ENCODE measurements around the gene MTCL3.

Gene MTCL3

GRCh38 chr6:127434651-127435050 is 84.5 kb downstream of the MTCL3 start:
- intact Hi-C loops (cut with micrococcal nuclease; ENCODE audit: unreplicated experiment): no loop called here
- DNase-seq (ENCODE audit: low spot score) (no peak), ATAC-seq (no peak), FAIRE-seq (no peak)
- ChIA-PET POLR2A (no interaction called here), CTCF (ENCODE audit: low intra/inter-chr PET ratio, low total read pairs) (no interaction called here)
- Histone ChIP-seq H3K4me2 (ENCODE audit: low read depth, low read length) (no peak overlapping the region), H2AFZ (ENCODE audit: low read length) (no peak overlapping the region), H3K27ac (ENCODE audit: extremely low read length, insufficient read depth, low read length) (no peak overlapping the region), H3K27me3 (ENCODE audit: control insufficient read depth in 1 of 2, insufficient read depth in 2 of 2, low read length in 2 of 2) (no peaks in the 10 kb centered on the region), H3K79me2 (ENCODE audit: insufficient read depth, low read length) (no peaks in the 10 kb centered on the region), H3K4me3 (replicated peaks in 1 of 3; ENCODE audit: insufficient read depth in 1 of 3, low read depth in 2 of 3, low read length in 3 of 3) (no peak overlapping the region), H4K20me1 (ENCODE audit: insufficient read depth, low read length) (no peaks in the 10 kb centered on the region), H3K36me3 (replicated peaks in 1 of 2; ENCODE audit: control insufficient read depth in 1 of 2, insufficient read depth in 2 of 2, low read length in 2 of 2) (no peaks in the 10 kb centered on the region), H3K9me3 (ENCODE audit: low read length) (no peaks in the 10 kb centered on the region), H3K9ac (ENCODE audit: insufficient read depth, low read depth, low read length) (no peak overlapping the region), H3K4me1 (ENCODE audit: insufficient read depth, low read length) (no peaks in the 10 kb centered on the region)
- BruUV-seq (replicated peaks): no TSS peak
- in situ Hi-C loops (cut with HindIII; ENCODE audit: extremely low pct_ligation_motif_present, low pct_unique_long_range_greater_than_20kb): no loop called here
- TF ChIP-seq NFYB (CRISPR knock-in tag; IDR thresholded peaks at IDR 0.05): no peak
- TF ChIP-seq DMTF1 (CRISPR knock-in tag; IDR thresholded peaks at IDR 0.05): no peak
- no peak for TF ChIP-seq ZNF558 (CRISPR knock-in tag; IDR thresholded peaks at IDR 0.05; ENCODE audit: borderline replicate concordance)
- no peak for TF ChIP-seq ZNF703 (CRISPR knock-in tag; IDR thresholded peaks at IDR 0.05; ENCODE audit: borderline replicate concordance)
- no peak for TF ChIP-seq ZNF891 (CRISPR knock-in tag; IDR thresholded peaks at IDR 0.05)
- no peak for TF ChIP-seq POLR2A (IDR thresholded peaks at IDR 0.05; ENCODE audit: insufficient read depth in 1 of 2, low read depth in 2 of 2, low read length in 2 of 2)
- TF ChIP-seq PBX2 (CRISPR knock-in tag; IDR thresholded peaks at IDR 0.05): no peak
- no peak for TF ChIP-seq ZNF513 (CRISPR knock-in tag; conservative IDR thresholded peaks at IDR 0.05)
- no peak for TF ChIP-seq GATA4 (IDR thresholded peaks at IDR 0.05; ENCODE audit: borderline replicate concordance, low read depth)
- TF ChIP-seq IRF1 (CRISPR knock-in tag; IDR thresholded peaks at IDR 0.05; ENCODE audit: low read depth): no peak
- TF ChIP-seq GTF3A (CRISPR knock-in tag; conservative IDR thresholded peaks at IDR 0.05): no peak
- TF ChIP-seq MZF1 (CRISPR knock-in tag; IDR thresholded peaks at IDR 0.05; ENCODE audit: borderline replicate concordance): no peak
- TF ChIP-seq ZNF619 (CRISPR knock-in tag; IDR thresholded peaks at IDR 0.05): no peak
- TF ChIP-seq ZNF597 (CRISPR knock-in tag; IDR thresholded peaks at IDR 0.05): no peak
- TF ChIP-seq KDM6A (CRISPR knock-in tag; IDR thresholded peaks at IDR 0.05; ENCODE audit: low read depth): no peak
- TF ChIP-seq SIN3A (IDR thresholded peaks at IDR 0.05; ENCODE audit: borderline replicate concordance, low read depth, low read length): no peak
- TF ChIP-seq RFX5 (IDR thresholded peaks at IDR 0.05; ENCODE audit: low read depth, low read length): no peak
- no peak for TF ChIP-seq ZNF547 (CRISPR knock-in tag; IDR thresholded peaks at IDR 0.05)
- no peak for TF ChIP-seq ZNF615 (CRISPR knock-in tag; IDR thresholded peaks at IDR 0.05; ENCODE audit: borderline replicate concordance)
- no peak for TF ChIP-seq STAG1 (CRISPR knock-in tag; IDR thresholded peaks at IDR 0.05)

Data from HepG2 (cell line).